ENCODE data around the gene FGF21. TPM values are rescaled to one million over a fixed set of nuclear protein-coding genes. Genes with fewer than 3 reads are reported as not detected.
"Not testable (repeated sequence)": the region's sequence is repeated elsewhere in the genome, so short reads cannot be mapped to it uniquely, and the experiment has no call there.

FGF21 gene
- total RNA-seq, 1 donor from 2014 or later = not detected

DNA sequence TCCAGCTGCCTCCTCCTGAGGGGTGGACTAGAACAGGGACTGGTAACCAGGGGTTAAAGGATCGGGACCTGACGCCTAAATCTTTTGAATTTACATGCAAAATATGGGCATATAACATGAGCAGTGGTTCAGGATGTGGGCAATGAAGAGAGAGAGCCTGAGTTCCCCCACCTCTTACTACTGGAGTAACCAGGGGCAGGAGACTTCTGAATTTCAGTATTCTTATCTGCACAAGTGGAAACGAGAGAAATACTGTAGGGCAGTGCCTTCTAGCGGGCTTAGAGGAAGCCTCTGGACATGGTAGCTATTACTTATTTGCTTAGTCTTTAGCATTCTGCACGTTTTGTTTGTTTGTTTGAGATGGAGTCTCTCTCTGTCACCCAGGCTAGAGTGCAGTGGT, 29.2 kb downstream of the FGF21 start:
- DNase-seq (ENCODE audit: extremely low spot score, unreplicated experiment) = no peak
- H3K36me3 Mint-ChIP-seq = no peaks in the 10 kb centered on the region
- TF ChIP-seq, protein P1, sequence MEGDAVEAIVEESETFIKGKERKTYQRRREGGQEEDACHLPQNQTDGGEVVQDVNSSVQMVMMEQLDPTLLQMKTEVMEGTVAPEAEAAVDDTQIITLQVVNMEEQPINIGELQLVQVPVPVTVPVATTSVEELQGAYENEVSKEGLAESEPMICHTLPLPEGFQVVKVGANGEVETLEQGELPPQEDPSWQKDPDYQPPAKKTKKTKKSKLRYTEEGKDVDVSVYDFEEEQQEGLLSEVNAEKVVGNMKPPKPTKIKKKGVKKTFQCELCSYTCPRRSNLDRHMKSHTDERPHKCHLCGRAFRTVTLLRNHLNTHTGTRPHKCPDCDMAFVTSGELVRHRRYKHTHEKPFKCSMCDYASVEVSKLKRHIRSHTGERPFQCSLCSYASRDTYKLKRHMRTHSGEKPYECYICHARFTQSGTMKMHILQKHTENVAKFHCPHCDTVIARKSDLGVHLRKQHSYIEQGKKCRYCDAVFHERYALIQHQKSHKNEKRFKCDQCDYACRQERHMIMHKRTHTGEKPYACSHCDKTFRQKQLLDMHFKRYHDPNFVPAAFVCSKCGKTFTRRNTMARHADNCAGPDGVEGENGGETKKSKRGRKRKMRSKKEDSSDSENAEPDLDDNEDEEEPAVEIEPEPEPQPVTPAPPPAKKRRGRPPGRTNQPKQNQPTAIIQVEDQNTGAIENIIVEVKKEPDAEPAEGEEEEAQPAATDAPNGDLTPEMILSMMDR (conservative IDR thresholded peaks at IDR 0.05) = no peak
- H3K9me3 Mint-ChIP-seq = no peaks in the 10 kb centered on the region
- H3K4me1 Mint-ChIP-seq (ENCODE audit: unreplicated experiment) = peaks cover 14% of the 10 kb centered on the region
- no peak overlapping the region for H3K4me3 Mint-ChIP-seq
- no peaks in the 10 kb centered on the region for H3K27me3 Mint-ChIP-seq
- no peak overlapping the region for H3K27ac Mint-ChIP-seq

DNA sequence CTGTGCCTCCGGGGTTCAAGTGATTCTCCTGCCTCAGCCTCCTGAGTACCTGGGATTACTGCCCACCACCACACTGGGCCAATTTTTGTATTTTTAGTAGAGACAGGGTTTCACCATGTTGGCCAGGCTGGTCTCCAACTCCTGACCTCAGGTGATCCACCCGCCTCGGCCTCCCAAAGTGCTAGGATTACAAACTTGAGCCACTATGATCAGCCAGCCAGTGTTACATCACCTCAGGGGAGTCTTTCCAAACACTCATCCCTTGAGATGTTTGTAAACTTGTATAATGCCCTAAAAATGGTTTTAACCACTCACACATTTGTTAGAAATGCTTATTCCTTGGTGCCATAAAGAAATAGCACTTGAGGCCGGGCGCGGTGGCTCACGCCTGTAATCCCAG, 31.1 kb downstream of the FGF21 start:
- H3K27ac Mint-ChIP-seq; H3K4me1 Mint-ChIP-seq (ENCODE audit: unreplicated experiment); H3K9me3 Mint-ChIP-seq; H3K27me3 Mint-ChIP-seq; DNase-seq (ENCODE audit: extremely low spot score, unreplicated experiment); H3K4me3 Mint-ChIP-seq; H3K36me3 Mint-ChIP-seq: not testable (repeated sequence)

DNA sequence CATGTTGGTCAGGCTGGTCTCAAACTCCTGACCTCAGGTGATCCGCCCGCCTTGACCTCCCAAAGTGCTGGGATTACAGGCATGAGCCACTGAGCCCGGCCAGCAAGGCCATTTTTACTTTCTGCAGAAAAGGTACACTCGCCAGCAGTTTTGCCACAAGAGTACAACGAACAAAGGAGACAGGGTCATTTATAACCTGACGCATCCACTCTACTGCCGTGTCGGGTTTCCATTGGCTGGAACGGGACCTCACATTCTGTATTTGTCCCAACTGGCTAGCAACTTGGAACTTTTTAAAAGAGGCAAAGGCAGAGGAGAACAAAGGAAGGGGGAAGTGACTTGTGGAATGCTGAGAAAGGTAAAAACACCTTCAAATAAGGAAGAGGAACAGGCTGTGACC, 32.0 kb downstream of the FGF21 start:
- not testable (repeated sequence) for H3K36me3 Mint-ChIP-seq; H3K9me3 Mint-ChIP-seq; H3K27ac Mint-ChIP-seq; H3K27me3 Mint-ChIP-seq; H3K4me3 Mint-ChIP-seq; H3K4me1 Mint-ChIP-seq (ENCODE audit: unreplicated experiment); DNase-seq (ENCODE audit: extremely low spot score, unreplicated experiment)

DNA sequence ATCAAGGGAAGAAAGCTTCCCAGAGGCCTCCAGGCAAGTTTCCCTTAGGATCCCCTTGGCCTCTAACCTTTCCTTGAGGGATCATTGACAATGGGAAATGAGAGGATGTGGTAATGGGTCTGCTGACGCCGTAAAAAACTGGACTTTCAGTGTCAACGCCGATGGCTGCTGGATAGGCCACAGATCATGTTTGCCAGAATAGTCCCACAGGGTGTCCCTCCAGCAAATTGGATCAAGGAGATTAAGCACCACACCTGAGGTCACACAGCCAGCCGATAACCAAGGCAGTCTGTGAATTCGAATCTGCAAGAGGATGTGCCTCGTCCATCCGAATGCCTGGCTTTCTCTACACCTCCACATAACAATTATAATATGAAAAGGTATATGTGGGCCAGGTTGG, 37.9 kb downstream of the FGF21 start:
- H3K36me3 Mint-ChIP-seq = peaks cover 4% of the 10 kb centered on the region
- H3K27ac Mint-ChIP-seq = no peak overlapping the region
- H3K4me1 Mint-ChIP-seq (ENCODE audit: unreplicated experiment) = peaks cover 8% of the 10 kb centered on the region
- no peaks in the 10 kb centered on the region for H3K9me3 Mint-ChIP-seq
- no peak overlapping the region for H3K4me3 Mint-ChIP-seq
- TF ChIP-seq, protein P1 (conservative IDR thresholded peaks at IDR 0.05) = no peak
- H3K27me3 Mint-ChIP-seq = no peaks in the 10 kb centered on the region
- DNase-seq (ENCODE audit: extremely low spot score, unreplicated experiment) = no peak

DNA sequence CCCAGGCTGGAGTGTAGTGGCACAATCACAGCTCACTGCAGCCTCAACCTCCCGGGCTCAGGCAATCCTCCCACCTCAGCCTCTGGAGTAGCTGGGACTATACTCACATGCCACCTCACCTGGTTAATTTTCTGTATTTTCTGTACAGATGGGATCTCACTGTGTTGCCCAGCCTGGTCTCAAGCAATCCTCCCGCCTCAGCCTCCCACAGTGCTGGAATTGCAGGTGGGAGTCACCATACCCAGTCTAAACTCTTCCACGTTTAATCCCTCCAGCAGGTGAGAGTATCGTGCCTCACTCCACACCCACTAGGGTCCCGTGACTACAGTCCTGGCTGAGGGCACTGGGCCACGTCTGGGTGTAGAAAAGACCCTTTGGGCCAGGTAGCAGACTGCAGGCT, 39.0 kb downstream of the FGF21 start:
- H3K9me3 Mint-ChIP-seq = no peaks in the 10 kb centered on the region
- peak overlapping the region; percentile 95 for H3K27ac Mint-ChIP-seq
- H3K4me1 Mint-ChIP-seq (ENCODE audit: unreplicated experiment) = peaks cover 9% of the 10 kb centered on the region
- peak overlapping the region; percentile 97 for H3K4me3 Mint-ChIP-seq
- no peaks in the 10 kb centered on the region for H3K27me3 Mint-ChIP-seq
- H3K36me3 Mint-ChIP-seq = peaks cover 4% of the 10 kb centered on the region
- no peak for DNase-seq (ENCODE audit: extremely low spot score, unreplicated experiment)
- TF ChIP-seq, protein P1 (conservative IDR thresholded peaks at IDR 0.05) = no peak

DNA sequence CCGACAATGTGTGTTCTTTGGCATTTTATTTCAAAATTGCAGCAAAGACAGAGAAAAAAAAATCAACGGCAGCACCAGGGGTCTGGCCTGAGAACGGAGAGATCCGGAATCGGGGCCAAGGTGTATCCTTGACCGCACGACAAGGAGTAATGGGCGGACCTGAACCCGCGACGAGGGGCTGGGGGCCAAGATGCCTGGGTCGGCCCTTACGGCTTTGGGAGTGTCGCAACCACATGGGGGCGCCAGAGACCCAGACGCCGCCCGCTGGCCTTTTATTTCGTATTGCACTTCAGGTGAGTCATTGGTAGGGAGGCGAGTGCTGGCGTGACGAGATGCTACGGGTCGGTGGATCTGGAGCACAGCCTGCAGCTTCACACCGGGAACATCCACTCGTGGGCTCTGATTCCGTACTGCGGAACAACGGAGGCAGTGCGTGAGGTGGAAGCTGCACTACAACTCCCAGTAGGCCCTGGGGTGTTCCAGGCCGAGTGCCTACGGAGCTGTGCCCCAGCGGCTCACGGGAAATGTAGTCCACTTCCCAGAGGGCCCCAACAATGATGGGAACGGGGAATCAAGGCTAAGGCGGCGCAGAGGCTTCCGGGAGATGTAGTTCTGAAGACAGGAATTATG, 39.8 kb downstream of the FGF21 start:
- H3K36me3 Mint-ChIP-seq = peaks cover 4% of the 10 kb centered on the region
- no peaks in the 10 kb centered on the region for H3K9me3 Mint-ChIP-seq
- H3K27ac Mint-ChIP-seq = peak overlapping the region; percentile 95

More for the DNA sequence above, 39.8 kb downstream of the FGF21 start:
- peak; percentile 90 for DNase-seq (ENCODE audit: extremely low spot score, unreplicated experiment)
- Mint-ChIP-seq H3K4me1 (ENCODE audit: unreplicated experiment) (peaks cover 9% of the 10 kb centered on the region), H3K27me3 (no peaks in the 10 kb centered on the region), H3K4me3 (peak overlapping the region; percentile 97)
- TF ChIP-seq, protein P1 (conservative IDR thresholded peaks at IDR 0.05) = peak; percentile 100
